SK-N-MC (cell line): ENCODE data around the gene BMPR1A.

Experiments
- EZH2 ChIP-seq: fragments of 200-600 bp; sonication (generic); IDR thresholded peaks from one replicate; pipeline ENCODE4 v1.6.1; 2017; ENCODE audit warnings: antibody characterized with exemption
- FOXP2 ChIP-seq: optimal IDR thresholded peaks from 2 replicates; pipeline ENCODE3; 2011; ENCODE audit warnings: mild to moderate bottlenecking, moderate library complexity; ENCODE audit not compliant: insufficient read depth; ENCODE audit errors: extremely low read length, control extremely low read depth
- POLR2AphosphoS5 ChIP-seq: IDR thresholded peaks from 2 replicates; pipeline ENCODE4 v1.6.1; 2012; ENCODE audit warnings: mild to moderate bottlenecking, low read depth, low read length, borderline replicate concordance

DNA sequence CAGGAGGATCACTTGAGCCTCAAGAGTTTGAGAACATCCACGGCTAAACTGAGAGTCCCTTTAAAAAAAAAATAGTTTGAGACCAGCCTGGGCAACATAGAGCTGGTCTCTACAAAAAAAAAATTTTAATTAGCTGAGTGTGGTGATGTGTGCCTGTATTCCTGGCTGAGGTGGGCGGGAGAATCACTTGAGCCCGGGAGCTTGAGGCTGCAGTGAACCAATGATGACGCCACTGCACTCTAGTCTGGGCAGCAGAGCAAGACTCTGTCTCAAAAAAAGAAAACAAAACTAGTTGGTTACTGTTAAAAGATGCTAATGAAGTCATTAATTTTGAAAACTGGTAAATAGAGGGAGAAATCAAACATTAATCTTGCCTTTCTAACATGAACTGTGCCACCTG, 124.6 kb downstream of the BMPR1A start:
- TF ChIP-seq EZH2 (no peak), POLR2AphosphoS5 (no peak), FOXP2 (no peak)
